ENCODE measurements around the gene ITGA1. TPM values are rescaled to one million over a fixed set of nuclear protein-coding genes. Genes with fewer than 3 reads are reported as not detected.

Gene ITGA1
- total RNA-seq, 4 donors from 2014 or later = 219 to 326 (median 240) TPM

- no peak for TF ChIP-seq EP300 (IDR thresholded peaks at IDR 0.05)
- no peak for TF ChIP-seq CTCF (IDR thresholded peaks at IDR 0.05)
- TF ChIP-seq POLR2A (IDR thresholded peaks at IDR 0.05) = no peak
- no peak for TF ChIP-seq POLR2AphosphoS5 (IDR thresholded peaks at IDR 0.05)
- Histone ChIP-seq H3K27me3 (no peaks in the 10 kb centered on the region), H3K9me3 (no peaks in the 10 kb centered on the region), H3K27ac (peak overlapping the region; percentile 21 to 96 (median 81)), H3K4me3 (no peak overlapping the region), H3K36me3 (peaks cover 0 to 8% of the 10 kb centered on the region in 2 donors), H3K4me1 (peaks cover 12 to 98% (median 33%) of the 10 kb centered on the region in 3 donors)
- WGBS, 2 donors (ENCODE audit: low coverage in 1 of 2) = 63 to 76% methylated on average over 2 of the region's 2 CpGs
- ATAC-seq = no peak
Measured at GRCh38 chr5:52805615-52806014, 17.9 kb downstream of the ITGA1 start.

- ATAC-seq = no peak
- Histone ChIP-seq H3K27ac (peak overlapping the region; percentile 64 to 96 (median 72)), H3K4me1 (peaks cover 12 to 99% (median 42%) of the 10 kb centered on the region in 3 donors), H3K9me3 (no peaks in the 10 kb centered on the region), H3K27me3 (no peaks in the 10 kb centered on the region), H3K4me3 (no peak overlapping the region), H3K36me3 (peaks cover 0 to under 1% of the 10 kb centered on the region in 2 donors)
- TF ChIP-seq CTCF (IDR thresholded peaks at IDR 0.05) = no peak
- TF ChIP-seq EP300 (IDR thresholded peaks at IDR 0.05) = no peak
- TF ChIP-seq POLR2AphosphoS5 (IDR thresholded peaks at IDR 0.05) = no peak
- no peak for TF ChIP-seq POLR2A (IDR thresholded peaks at IDR 0.05)
Measured at GRCh38 chr5:52807037-52807436, 19.3 kb downstream of the ITGA1 start.

- H3K27me3 ChIP-seq = no peaks in the 10 kb centered on the region
- H3K4me1 ChIP-seq = peaks cover 12 to 99% (median 42%) of the 10 kb centered on the region in 3 donors
Measured at GRCh38 chr5:52807723-52808122, 20.0 kb downstream of the ITGA1 start.

GRCh38 chr5:52808316-52808901 is 20.7 kb downstream of the ITGA1 start:
- WGBS, 2 donors (ENCODE audit: low coverage in 1 of 2) = 12 to 26% methylated on average over 2 of the region's 2 CpGs
- peaks cover 12 to 99% (median 41%) of the 10 kb centered on the region in 3 donors for H3K4me1 ChIP-seq
- TF ChIP-seq POLR2AphosphoS5 (IDR thresholded peaks at IDR 0.05) (peak; percentile 64), CTCF (IDR thresholded peaks at IDR 0.05) (no peak)
- H3K27ac ChIP-seq = peak overlapping the region; percentile 64 to 96 (median 78)
- H3K27me3 ChIP-seq = no peaks in the 10 kb centered on the region
- ATAC-seq = no peak
- no peak overlapping the region for H3K4me3 ChIP-seq
- H3K36me3 ChIP-seq = peaks cover 0 to under 1% of the 10 kb centered on the region in 2 donors
- no peaks in the 10 kb centered on the region for H3K9me3 ChIP-seq

More at GRCh38 chr5:52807723-52808122, 20.0 kb downstream of the ITGA1 start:
- H3K9me3 ChIP-seq = no peaks in the 10 kb centered on the region
- no peak overlapping the region for H3K4me3 ChIP-seq
- H3K36me3 ChIP-seq = no peaks in the 10 kb centered on the region
- TF ChIP-seq POLR2AphosphoS5 (IDR thresholded peaks at IDR 0.05) = no peak
- H3K27ac ChIP-seq = peak overlapping the region; percentile 64 to 96 (median 72)
- ATAC-seq = no peak

GRCh38 chr5:52809884-52810283 is 22.2 kb downstream of the ITGA1 start:
- no peak for ATAC-seq
- WGBS, 2 donors (ENCODE audit: low coverage in 1 of 2) = 13 to 33% methylated on average over 1 of the region's 1 CpG
- TF ChIP-seq POLR2AphosphoS5 (IDR thresholded peaks at IDR 0.05) (peak; percentile 56), CTCF (IDR thresholded peaks at IDR 0.05) (no peak)
- H3K36me3 ChIP-seq = peaks cover 0 to 4% of the 10 kb centered on the region in 2 donors
- H3K4me3 ChIP-seq = no peak overlapping the region
- no peaks in the 10 kb centered on the region for H3K9me3 ChIP-seq
- no peaks in the 10 kb centered on the region for H3K27me3 ChIP-seq
- H3K27ac ChIP-seq = peak overlapping the region; percentile 64 to 96 (median 78)
- peaks cover 13 to 99% (median 43%) of the 10 kb centered on the region in 3 donors for H3K4me1 ChIP-seq
